HCT116 (cell line): ENCODE data around the gene WDR27.

Experiments used
- ATF3 ChIP-seq: IDR thresholded peaks from 2 replicates; pipeline ENCODE4 v1.6.1; 2012
- CTCF ChIP-seq, 3 experiments: fragments of 200-600 bp in 1 of 3; sonication (generic) in 1 of 3; IDR thresholded peaks in 2 of 3; conservative IDR thresholded peaks in 1 of 3; 2 replicates each; pipeline ENCODE4 v1.5.1; 2012 to 2017; ENCODE audit warnings: low read depth in 2 of 3, low read length in 2 of 3, antibody characterized with exemption in 1 of 3, borderline replicate concordance in 1 of 3, control low read depth in 1 of 3, mild to moderate bottlenecking in 1 of 3, mixed read lengths in 1 of 3, mixed run types in 1 of 3, moderate library complexity in 1 of 3; ENCODE audit not compliant: insufficient read depth in 1 of 3
- POLR2A ChIP-seq: IDR thresholded peaks from 2 replicates; pipeline ENCODE4 v1.7.0; 2011; ENCODE audit warnings: borderline replicate concordance; ENCODE audit not compliant: insufficient read depth, insufficient read length; ENCODE audit errors: extremely low read depth
- POLR2AphosphoS5 ChIP-seq: IDR thresholded peaks from 2 replicates; pipeline ENCODE4 v1.6.1; 2011; ENCODE audit warnings: mild to moderate bottlenecking, low read depth, low read length, moderate library complexity
- TCF7L2 ChIP-seq: IDR thresholded peaks from 2 replicates; pipeline ENCODE4 v1.7.0; 2011; ENCODE audit warnings: borderline replicate concordance, inconsistent platforms; ENCODE audit not compliant: insufficient read depth, insufficient read length; ENCODE audit errors: extremely low read depth
- TF ChIP-seq, protein P1 (sequence below): IDR thresholded peaks from 2 replicates; pipeline ENCODE4 v1.6.1; 2012; ENCODE audit warnings: low read depth

GRCh38 chr6:169495601-169496000 is 206.2 kb downstream of the WDR27 start:
- TF ChIP-seq CTCF (IDR thresholded peaks at IDR 0.05 in 2 of 3, conservative IDR thresholded peaks at IDR 0.05 in 1 of 3; ENCODE audit: borderline replicate concordance in 1 of 3, insufficient read depth in 1 of 3, low read depth in 2 of 3, low read length in 2 of 3): no peak
- no peak for TF ChIP-seq POLR2AphosphoS5
- no peak for TF ChIP-seq TCF7L2
- TF ChIP-seq ATF3: no peak
- no peak for TF ChIP-seq POLR2A
- TF ChIP-seq, protein P1, sequence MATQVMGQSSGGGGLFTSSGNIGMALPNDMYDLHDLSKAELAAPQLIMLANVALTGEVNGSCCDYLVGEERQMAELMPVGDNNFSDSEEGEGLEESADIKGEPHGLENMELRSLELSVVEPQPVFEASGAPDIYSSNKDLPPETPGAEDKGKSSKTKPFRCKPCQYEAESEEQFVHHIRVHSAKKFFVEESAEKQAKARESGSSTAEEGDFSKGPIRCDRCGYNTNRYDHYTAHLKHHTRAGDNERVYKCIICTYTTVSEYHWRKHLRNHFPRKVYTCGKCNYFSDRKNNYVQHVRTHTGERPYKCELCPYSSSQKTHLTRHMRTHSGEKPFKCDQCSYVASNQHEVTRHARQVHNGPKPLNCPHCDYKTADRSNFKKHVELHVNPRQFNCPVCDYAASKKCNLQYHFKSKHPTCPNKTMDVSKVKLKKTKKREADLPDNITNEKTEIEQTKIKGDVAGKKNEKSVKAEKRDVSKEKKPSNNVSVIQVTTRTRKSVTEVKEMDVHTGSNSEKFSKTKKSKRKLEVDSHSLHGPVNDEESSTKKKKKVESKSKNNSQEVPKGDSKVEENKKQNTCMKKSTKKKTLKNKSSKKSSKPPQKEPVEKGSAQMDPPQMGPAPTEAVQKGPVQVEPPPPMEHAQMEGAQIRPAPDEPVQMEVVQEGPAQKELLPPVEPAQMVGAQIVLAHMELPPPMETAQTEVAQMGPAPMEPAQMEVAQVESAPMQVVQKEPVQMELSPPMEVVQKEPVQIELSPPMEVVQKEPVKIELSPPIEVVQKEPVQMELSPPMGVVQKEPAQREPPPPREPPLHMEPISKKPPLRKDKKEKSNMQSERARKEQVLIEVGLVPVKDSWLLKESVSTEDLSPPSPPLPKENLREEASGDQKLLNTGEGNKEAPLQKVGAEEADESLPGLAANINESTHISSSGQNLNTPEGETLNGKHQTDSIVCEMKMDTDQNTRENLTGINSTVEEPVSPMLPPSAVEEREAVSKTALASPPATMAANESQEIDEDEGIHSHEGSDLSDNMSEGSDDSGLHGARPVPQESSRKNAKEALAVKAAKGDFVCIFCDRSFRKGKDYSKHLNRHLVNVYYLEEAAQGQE: no peak
